ENCODE results near the gene USP40. TPM values are rescaled to one million over a fixed set of nuclear protein-coding genes. Genes with fewer than 3 reads are reported as not detected.

The USP40 gene
- total and polyA plus RNA-seq, 3 donors from 2014 or later, result 42.0 to 87.3 (median 70.2) TPM

- intact Hi-C loops (cut with DNase I; ENCODE audit: low total_unique reads), result no loop called here
- no peak for DNase-seq
- H3K4me3 ChIP-seq, result no peak overlapping the region
- H3K27me3 ChIP-seq, result no peaks in the 10 kb centered on the region
- 81 to 85% methylated on average over 21 to 34 of the region's 37 CpGs for WGBS, 2 donors
- H3K27ac ChIP-seq, result no peak overlapping the region
- H3K36me3 ChIP-seq (ENCODE audit: low read depth, missing control alignments), result no peaks in the 10 kb centered on the region
- no peak for TF ChIP-seq POLR2A (IDR thresholded peaks at IDR 0.05)
- TF ChIP-seq, protein P1, sequence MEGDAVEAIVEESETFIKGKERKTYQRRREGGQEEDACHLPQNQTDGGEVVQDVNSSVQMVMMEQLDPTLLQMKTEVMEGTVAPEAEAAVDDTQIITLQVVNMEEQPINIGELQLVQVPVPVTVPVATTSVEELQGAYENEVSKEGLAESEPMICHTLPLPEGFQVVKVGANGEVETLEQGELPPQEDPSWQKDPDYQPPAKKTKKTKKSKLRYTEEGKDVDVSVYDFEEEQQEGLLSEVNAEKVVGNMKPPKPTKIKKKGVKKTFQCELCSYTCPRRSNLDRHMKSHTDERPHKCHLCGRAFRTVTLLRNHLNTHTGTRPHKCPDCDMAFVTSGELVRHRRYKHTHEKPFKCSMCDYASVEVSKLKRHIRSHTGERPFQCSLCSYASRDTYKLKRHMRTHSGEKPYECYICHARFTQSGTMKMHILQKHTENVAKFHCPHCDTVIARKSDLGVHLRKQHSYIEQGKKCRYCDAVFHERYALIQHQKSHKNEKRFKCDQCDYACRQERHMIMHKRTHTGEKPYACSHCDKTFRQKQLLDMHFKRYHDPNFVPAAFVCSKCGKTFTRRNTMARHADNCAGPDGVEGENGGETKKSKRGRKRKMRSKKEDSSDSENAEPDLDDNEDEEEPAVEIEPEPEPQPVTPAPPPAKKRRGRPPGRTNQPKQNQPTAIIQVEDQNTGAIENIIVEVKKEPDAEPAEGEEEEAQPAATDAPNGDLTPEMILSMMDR (IDR thresholded peaks at IDR 0.05), result no peak
- no peaks in the 10 kb centered on the region for H3K9me3 ChIP-seq
- H3K4me1 ChIP-seq, result peaks cover 14% of the 10 kb centered on the region
These were observed 119.8 kb downstream of the USP40 start for GRCh38 chr2:233446606-233447305.

DNA sequence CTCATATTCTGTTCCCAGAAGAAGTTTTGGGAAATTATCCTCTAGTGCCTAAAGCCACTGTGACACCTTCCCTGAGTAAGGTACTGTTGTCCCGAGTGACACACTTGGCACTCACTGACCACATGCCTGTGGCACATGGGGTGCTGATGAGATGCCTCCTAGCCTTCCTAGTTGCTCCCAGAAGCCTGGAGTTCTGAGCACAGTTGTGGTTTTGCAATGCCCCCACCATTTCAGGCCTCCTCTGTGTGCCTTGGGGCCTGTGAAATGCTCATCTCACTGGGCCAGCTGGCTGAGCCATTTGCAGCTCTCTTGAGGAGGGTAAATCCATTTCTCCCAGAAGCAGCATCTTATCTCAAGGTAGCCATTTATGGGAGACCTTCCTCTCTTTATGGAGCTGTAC lies 120.5 kb downstream of the USP40 start:
- TF ChIP-seq, protein P1 (IDR thresholded peaks at IDR 0.05), result no peak
- TF ChIP-seq POLR2A (IDR thresholded peaks at IDR 0.05), result no peak
- 83 to 89% methylated on average over 1 of the region's 1 CpG for WGBS, 2 donors
- Histone ChIP-seq H3K36me3 (ENCODE audit: low read depth, missing control alignments) (no peaks in the 10 kb centered on the region), H3K9me3 (no peaks in the 10 kb centered on the region), H3K4me3 (no peak overlapping the region), H3K27ac (no peak overlapping the region), H3K4me1 (peaks cover 14% of the 10 kb centered on the region), H3K27me3 (no peaks in the 10 kb centered on the region)
- no peak for DNase-seq
- intact Hi-C loops (cut with DNase I; ENCODE audit: low total_unique reads), result no loop called here

GRCh38 chr2:233445152-233445830 lies 121.3 kb downstream of the USP40 start:
- WGBS, 2 donors, result 94 to 97% methylated on average over 18 of the region's 18 CpGs
- no peak for TF ChIP-seq POLR2A (IDR thresholded peaks at IDR 0.05)
- TF ChIP-seq, protein P1 (IDR thresholded peaks at IDR 0.05), result no peak
- intact Hi-C loops (cut with DNase I; ENCODE audit: low total_unique reads), result no loop called here
- no peak for DNase-seq
- no peak overlapping the region for H3K4me3 ChIP-seq
- no peaks in the 10 kb centered on the region for H3K9me3 ChIP-seq
- no peaks in the 10 kb centered on the region for H3K27me3 ChIP-seq
- peaks cover 14% of the 10 kb centered on the region for H3K4me1 ChIP-seq
- no peaks in the 10 kb centered on the region for H3K36me3 ChIP-seq (ENCODE audit: low read depth, missing control alignments)
- no peak overlapping the region for H3K27ac ChIP-seq

DNA sequence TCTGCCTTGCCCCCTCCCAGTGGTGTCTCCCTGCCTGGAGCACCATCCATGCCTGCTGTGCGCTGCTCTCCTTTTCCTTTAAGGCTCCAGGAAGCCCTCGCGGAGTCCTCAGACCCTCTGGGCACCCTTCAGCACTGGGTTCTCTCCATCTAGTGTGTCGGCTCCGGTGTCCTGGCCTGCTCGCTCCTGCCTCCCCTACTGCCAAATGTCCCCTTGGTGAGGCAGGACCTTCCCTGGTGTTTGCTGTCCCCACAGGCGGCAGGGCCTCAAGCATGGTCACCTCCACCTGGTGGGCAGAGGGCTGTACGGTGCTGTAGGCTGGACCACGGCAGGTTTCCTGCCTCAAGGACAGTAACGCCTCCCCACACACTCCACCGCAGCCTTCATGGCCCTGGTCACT lies 122.1 kb downstream of the USP40 start:
- intact Hi-C loops (cut with DNase I; ENCODE audit: low total_unique reads), result no loop called here
- no peak for DNase-seq
- Histone ChIP-seq H3K36me3 (ENCODE audit: low read depth, missing control alignments) (no peaks in the 10 kb centered on the region), H3K27me3 (no peaks in the 10 kb centered on the region), H3K4me3 (no peak overlapping the region), H3K27ac (no peak overlapping the region), H3K9me3 (no peaks in the 10 kb centered on the region), H3K4me1 (peaks cover 14% of the 10 kb centered on the region)
- TF ChIP-seq POLR2A (IDR thresholded peaks at IDR 0.05), result no peak
- TF ChIP-seq, protein P1 (IDR thresholded peaks at IDR 0.05), result no peak
- 95 to 96% methylated on average over 11 of the region's 11 CpGs for WGBS, 2 donors

Measured in testis (tissue), 3 donors.